22Rv1 (cell line): ENCODE data around the gene KCNJ6.

Experiments
- ZFX ChIP-seq: fragments of 450-650 bp; IDR thresholded peaks from 2 replicates; pipeline ENCODE4 v1.6.1; 2017; ENCODE audit warnings: antibody characterized with exemption, borderline replicate concordance
- TF ChIP-seq, protein P1 (sequence below): fragments of 450-650 bp; IDR thresholded peaks from 2 replicates; pipeline ENCODE4 v1.5.1; 2017; ENCODE audit warnings: mild to moderate bottlenecking

DNA sequence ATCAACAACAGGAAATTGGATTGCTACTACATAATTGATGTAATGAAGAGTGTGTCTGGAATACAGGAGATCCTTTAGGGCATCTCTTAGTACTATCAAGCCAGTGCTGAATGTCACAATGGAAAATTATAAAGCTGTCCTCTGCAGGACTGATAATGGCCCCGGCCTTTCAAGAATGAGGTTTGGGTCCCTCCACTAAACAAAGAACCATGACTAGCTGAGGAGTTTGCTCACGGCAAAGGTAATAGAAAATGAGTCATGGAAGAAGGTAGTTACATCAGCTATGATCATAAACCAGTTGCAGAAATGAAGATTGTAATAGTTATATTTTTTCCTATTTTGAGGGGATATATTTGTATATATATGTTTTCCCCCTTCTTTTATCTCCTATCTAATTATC is 145.8 kb downstream of the KCNJ6 start:
- TF ChIP-seq, protein P1, sequence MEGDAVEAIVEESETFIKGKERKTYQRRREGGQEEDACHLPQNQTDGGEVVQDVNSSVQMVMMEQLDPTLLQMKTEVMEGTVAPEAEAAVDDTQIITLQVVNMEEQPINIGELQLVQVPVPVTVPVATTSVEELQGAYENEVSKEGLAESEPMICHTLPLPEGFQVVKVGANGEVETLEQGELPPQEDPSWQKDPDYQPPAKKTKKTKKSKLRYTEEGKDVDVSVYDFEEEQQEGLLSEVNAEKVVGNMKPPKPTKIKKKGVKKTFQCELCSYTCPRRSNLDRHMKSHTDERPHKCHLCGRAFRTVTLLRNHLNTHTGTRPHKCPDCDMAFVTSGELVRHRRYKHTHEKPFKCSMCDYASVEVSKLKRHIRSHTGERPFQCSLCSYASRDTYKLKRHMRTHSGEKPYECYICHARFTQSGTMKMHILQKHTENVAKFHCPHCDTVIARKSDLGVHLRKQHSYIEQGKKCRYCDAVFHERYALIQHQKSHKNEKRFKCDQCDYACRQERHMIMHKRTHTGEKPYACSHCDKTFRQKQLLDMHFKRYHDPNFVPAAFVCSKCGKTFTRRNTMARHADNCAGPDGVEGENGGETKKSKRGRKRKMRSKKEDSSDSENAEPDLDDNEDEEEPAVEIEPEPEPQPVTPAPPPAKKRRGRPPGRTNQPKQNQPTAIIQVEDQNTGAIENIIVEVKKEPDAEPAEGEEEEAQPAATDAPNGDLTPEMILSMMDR, result no peak
- no peak for TF ChIP-seq ZFX
